CD8-positive, alpha-beta memory T cell (primary cell): ENCODE data around the gene BZW2. TPM values are rescaled to one million over a fixed set of nuclear protein-coding genes. Genes with fewer than 3 reads are reported as not detected.
"Not testable (repeated sequence)": the region's sequence is repeated elsewhere in the genome, so short reads cannot be mapped to it uniquely, and the experiment has no call there.

Experiments
- CTCF ChIA-PET: fragments of 350-600 bp; sonication (Branson Sonifier 250); formaldehyde crosslinking; loops from one replicate; lab custom pipeline; 2021; ENCODE audit warnings: antibody characterized with exemption; lab: Charles Lee
- POLR2A ChIA-PET: fragments of 350-600 bp; sonication (Branson Sonifier 250); formaldehyde crosslinking; loops from one replicate; lab custom pipeline; 2021; ENCODE audit warnings: antibody characterized with exemption; lab: Charles Lee
- DNase-seq, 5 donors: peaks; one replicate each; pipeline versions ENCODE4 v3.0.0 to v3.0.0-alpha.2; 2020 to 2022; ENCODE audit warnings: mixed read lengths in 1 of 5
- H3K27ac ChIP-seq: one replicate; pipeline ENCODE4 v1.7.0; 2013; ENCODE audit warnings: low read depth, mild to moderate bottlenecking, low read length, moderate library complexity
- H3K27me3 ChIP-seq: 2 replicates; pipeline ENCODE4 v1.7.0; 2013; ENCODE audit warnings: low read length, mild to moderate bottlenecking; ENCODE audit not compliant: insufficient read depth, poor library complexity, severe bottlenecking
- H3K36me3 ChIP-seq: 2 replicates; pipeline ENCODE4 v1.7.0; 2013; ENCODE audit warnings: mild to moderate bottlenecking, low read length, moderate library complexity; ENCODE audit not compliant: insufficient read depth
- H3K4me1 ChIP-seq: 2 replicates; pipeline ENCODE4 v1.7.0; 2013; ENCODE audit warnings: mild to moderate bottlenecking, low read length, moderate library complexity; ENCODE audit not compliant: insufficient read depth
- H3K4me3 ChIP-seq: 2 replicates; pipeline ENCODE4 v1.7.0; 2013; ENCODE audit warnings: mild to moderate bottlenecking, low read length
- H3K9me3 ChIP-seq: 2 replicates; pipeline ENCODE4 v1.7.0; 2013; ENCODE audit warnings: mild to moderate bottlenecking, low read length
- H3K27ac Mint-ChIP-seq, 8 donors: one replicate each; pipeline ENCODE4 v1.8.0; 2020 to 2021; ENCODE audit warnings: mixed read lengths in 8 of 8, mild to moderate bottlenecking in 6 of 8, inconsistent platforms in 3 of 8, moderate library complexity in 3 of 8
- H3K27me3 Mint-ChIP-seq, 2 donors: one replicate each; pipeline ENCODE4 v1.8.0; 2020 to 2021; ENCODE audit warnings: mixed read lengths in 2 of 2, mild to moderate bottlenecking in 1 of 2, moderate library complexity in 1 of 2
- H3K36me3 Mint-ChIP-seq, 3 donors: one replicate each; pipeline ENCODE4 v1.8.0; 2020 to 2021; ENCODE audit warnings: mixed read lengths in 3 of 3, inconsistent platforms in 1 of 3, mild to moderate bottlenecking in 1 of 3
- H3K4me1 Mint-ChIP-seq, 3 donors: one replicate each; pipeline ENCODE4 v1.8.0; 2020 to 2021; ENCODE audit warnings: mixed read lengths in 3 of 3, inconsistent platforms in 1 of 3, mild to moderate bottlenecking in 1 of 3
- H3K4me3 Mint-ChIP-seq, 7 donors: one replicate each; pipeline ENCODE4 v1.8.0; 2020 to 2021; ENCODE audit warnings: mixed read lengths in 7 of 7, mild to moderate bottlenecking in 6 of 7, moderate library complexity in 4 of 7, inconsistent platforms in 2 of 7
- H3K9me3 Mint-ChIP-seq, 5 donors: one replicate each; pipeline ENCODE4 v1.8.0; 2020 to 2022; ENCODE audit warnings: mixed read lengths in 5 of 5, mild to moderate bottlenecking in 3 of 5, moderate library complexity in 2 of 5, inconsistent platforms in 1 of 5
- polyA plus RNA-seq: library from polyadenylated mRNA; unstranded; fragments of 300-500 nt; fragmentation: Illumina TruSeq; gene quantifications from one replicate; pipeline ENCODE4 v1.2.3, GENCODE V29; 2021
- total RNA-seq, 2 experiments: library from RNA; stranded (reverse); gene quantifications; one replicate each; pipeline ENCODE4 v1.2.3, GENCODE V29; 2021

Gene BZW2
- total and polyA plus RNA-seq, 3 experiments from 2014 or later: 52.9 to 136 (median 128) TPM

- no peaks in the 10 kb centered on the region for H3K9me3 Mint-ChIP-seq
- H3K27me3 Mint-ChIP-seq: no peaks in the 10 kb centered on the region
- Histone ChIP-seq H3K27me3 (no peaks in the 10 kb centered on the region), H3K36me3 (no peaks in the 10 kb centered on the region), H3K4me3 (no peak overlapping the region), H3K27ac (no peak overlapping the region), H3K4me1 (peaks cover 34% of the 10 kb centered on the region), H3K9me3 (no peaks in the 10 kb centered on the region)
- no peak for DNase-seq
- peaks cover 55 to 82% (median 75%) of the 10 kb centered on the region in 3 donors for H3K4me1 Mint-ChIP-seq
- H3K36me3 Mint-ChIP-seq: peaks cover 0 to 9% (median 2%) of the 10 kb centered on the region in 3 donors
- H3K4me3 Mint-ChIP-seq: peak overlapping the region in 1 of 7 donors; percentile 4
- H3K27ac Mint-ChIP-seq: no peak overlapping the region
- ChIA-PET POLR2A (no interaction called here), CTCF (no interaction called here)
Observed at GRCh38 chr7:16652888-16653287, 6.9 kb downstream of the BZW2 start.

GRCh38 chr7:16655394-16655793 lies 9.4 kb downstream of the BZW2 start:
- Mint-ChIP-seq H3K9me3 (no peaks in the 10 kb centered on the region), H3K4me3 (no peak overlapping the region), H3K27me3 (no peaks in the 10 kb centered on the region), H3K27ac (no peak overlapping the region), H3K4me1 (peaks cover 39 to 65% (median 56%) of the 10 kb centered on the region in 3 donors), H3K36me3 (peaks cover 0 to 6% (median 2%) of the 10 kb centered on the region in 3 donors)
- Histone ChIP-seq H3K36me3 (no peaks in the 10 kb centered on the region), H3K27ac (no peak overlapping the region), H3K9me3 (no peaks in the 10 kb centered on the region), H3K4me1 (peaks cover 28% of the 10 kb centered on the region), H3K4me3 (no peak overlapping the region), H3K27me3 (no peaks in the 10 kb centered on the region)
- CTCF ChIA-PET: no interaction called here
- POLR2A ChIA-PET: no interaction called here
- no peak for DNase-seq

- H3K9me3 ChIP-seq: no peaks in the 10 kb centered on the region
- no peaks in the 10 kb centered on the region for H3K36me3 ChIP-seq
- no peak overlapping the region for H3K27ac ChIP-seq
- Mint-ChIP-seq H3K27me3 (no peaks in the 10 kb centered on the region), H3K4me1 (peaks cover 36 to 59% (median 59%) of the 10 kb centered on the region in 3 donors), H3K4me3 (no peak overlapping the region), H3K36me3 (peaks cover 0 to 6% (median 2%) of the 10 kb centered on the region in 3 donors), H3K9me3 (no peaks in the 10 kb centered on the region), H3K27ac (no peak overlapping the region)
- no peak overlapping the region for H3K4me3 ChIP-seq
- peaks cover 27% of the 10 kb centered on the region for H3K4me1 ChIP-seq
- POLR2A ChIA-PET: no interaction called here
- no peaks in the 10 kb centered on the region for H3K27me3 ChIP-seq
- CTCF ChIA-PET: no interaction called here
- no peak for DNase-seq
Observed at GRCh38 chr7:16656141-16656540, 10.2 kb downstream of the BZW2 start.

- Mint-ChIP-seq H3K4me3 (no peak overlapping the region), H3K36me3 (peaks cover 0 to 8% (median 2%) of the 10 kb centered on the region in 3 donors), H3K4me1 (peaks cover 27 to 58% (median 56%) of the 10 kb centered on the region in 3 donors), H3K27ac (no peak overlapping the region), H3K27me3 (no peaks in the 10 kb centered on the region), H3K9me3 (no peaks in the 10 kb centered on the region)
- no peak for DNase-seq
- H3K4me3 ChIP-seq: no peak overlapping the region
- H3K27ac ChIP-seq: no peak overlapping the region
- H3K36me3 ChIP-seq: no peaks in the 10 kb centered on the region
- peaks cover 15% of the 10 kb centered on the region for H3K4me1 ChIP-seq
- CTCF ChIA-PET: no interaction called here
- no peaks in the 10 kb centered on the region for H3K9me3 ChIP-seq
- no peaks in the 10 kb centered on the region for H3K27me3 ChIP-seq
- POLR2A ChIA-PET: no interaction called here
Observed at GRCh38 chr7:16657656-16658279, 11.8 kb downstream of the BZW2 start.

- H3K27ac Mint-ChIP-seq, H3K36me3 ChIP-seq, POLR2A ChIA-PET, H3K27ac ChIP-seq, H3K9me3 ChIP-seq, H3K4me1 ChIP-seq, H3K4me3 Mint-ChIP-seq, H3K27me3 Mint-ChIP-seq, DNase-seq, H3K9me3 Mint-ChIP-seq, H3K4me3 ChIP-seq, H3K36me3 Mint-ChIP-seq, H3K27me3 ChIP-seq: not testable (repeated sequence)
- CTCF ChIA-PET: interaction anchor here (0.6 kb wide), 1 partner anchor 638 kb away, joined by 4 read pairs; no protein-coding TSS in a partner anchor
- H3K4me1 Mint-ChIP-seq: peaks cover 23 to 59% (median 53%) of the 10 kb centered on the region in 3 donors
Observed at GRCh38 chr7:16659854-16660497, 14.0 kb downstream of the BZW2 start.

- no peaks in the 10 kb centered on the region for H3K36me3 ChIP-seq
- H3K4me3 Mint-ChIP-seq: no peak overlapping the region
- H3K27ac Mint-ChIP-seq: peak overlapping the region in 1 of 8 donors; percentile 72
- peaks cover 0 to 13% (median 6%) of the 10 kb centered on the region in 3 donors for H3K36me3 Mint-ChIP-seq
- H3K27me3 ChIP-seq: no peaks in the 10 kb centered on the region
- no peaks in the 10 kb centered on the region for H3K9me3 ChIP-seq
- peaks cover 8% of the 10 kb centered on the region for H3K4me1 ChIP-seq
- DNase-seq: no peak
- ChIA-PET CTCF (interaction anchor here (0.6 kb wide), 1 partner anchor 639 kb away, joined by 4 read pairs; no protein-coding TSS in a partner anchor), POLR2A (no interaction called here)
- no peaks in the 10 kb centered on the region for H3K27me3 Mint-ChIP-seq
- no peak overlapping the region for H3K27ac ChIP-seq
- peaks cover 21 to 56% (median 48%) of the 10 kb centered on the region in 3 donors for H3K4me1 Mint-ChIP-seq
- no peak overlapping the region for H3K4me3 ChIP-seq
- H3K9me3 Mint-ChIP-seq: peaks cover 0 to 2% (median 0%) of the 10 kb centered on the region in 5 donors
Observed at GRCh38 chr7:16660702-16661464, 14.9 kb downstream of the BZW2 start.

DNA sequence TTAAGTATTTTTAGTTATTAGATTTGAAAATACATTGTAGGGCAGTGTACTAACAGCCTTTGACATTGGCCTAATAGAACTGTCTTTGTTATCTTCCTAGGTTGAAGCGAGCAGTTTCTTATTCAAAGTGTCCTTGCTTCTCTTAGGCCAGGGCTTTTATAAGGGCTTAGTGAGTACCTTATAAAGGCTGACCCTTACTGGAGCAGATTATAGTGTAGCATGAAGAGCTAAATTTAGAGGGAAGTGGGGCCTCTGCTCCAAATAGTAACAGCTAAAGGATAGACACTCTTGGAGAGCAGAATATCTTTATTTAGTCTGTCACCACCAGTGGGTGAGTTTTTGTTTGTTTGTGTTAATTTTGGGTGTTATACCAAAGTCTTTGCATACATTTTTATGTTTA lies 15.9 kb downstream of the BZW2 start:
- Mint-ChIP-seq H3K4me3 (no peak overlapping the region), H3K27me3 (no peaks in the 10 kb centered on the region), H3K4me1 (peaks cover 18 to 46% (median 40%) of the 10 kb centered on the region in 3 donors), H3K27ac (peak overlapping the region in 1 of 8 donors; percentile 67), H3K36me3 (peaks cover 0 to 15% (median 6%) of the 10 kb centered on the region in 3 donors), H3K9me3 (peaks cover 0 to 2% (median 0%) of the 10 kb centered on the region in 5 donors)
- Histone ChIP-seq H3K27me3 (no peaks in the 10 kb centered on the region), H3K4me1 (no peaks in the 10 kb centered on the region), H3K27ac (no peak overlapping the region), H3K9me3 (no peaks in the 10 kb centered on the region), H3K4me3 (no peak overlapping the region), H3K36me3 (no peaks in the 10 kb centered on the region)
- POLR2A ChIA-PET: no interaction called here
- no peak for DNase-seq
- CTCF ChIA-PET: no interaction called here

- H3K9me3 Mint-ChIP-seq: peaks cover 0 to 2% (median 0%) of the 10 kb centered on the region in 5 donors
- H3K27ac Mint-ChIP-seq: no peak overlapping the region
- ChIA-PET POLR2A (no interaction called here), CTCF (no interaction called here)
- H3K4me3 Mint-ChIP-seq: no peak overlapping the region
- Histone ChIP-seq H3K27ac (no peak overlapping the region), H3K4me3 (no peak overlapping the region), H3K36me3 (no peaks in the 10 kb centered on the region), H3K4me1 (no peaks in the 10 kb centered on the region), H3K27me3 (no peaks in the 10 kb centered on the region), H3K9me3 (no peaks in the 10 kb centered on the region)
- H3K4me1 Mint-ChIP-seq: peaks cover 13 to 54% (median 30%) of the 10 kb centered on the region in 3 donors
- H3K36me3 Mint-ChIP-seq: peaks cover 15 to 56% (median 16%) of the 10 kb centered on the region in 3 donors
- H3K27me3 Mint-ChIP-seq: no peaks in the 10 kb centered on the region
- DNase-seq: no peak
Observed at GRCh38 chr7:16667355-16667754, 21.4 kb downstream of the BZW2 start.
